Hepatocyte (in vitro differentiated cells): ENCODE measurements around the gene ATAD3C. TPM values are rescaled to one million over a fixed set of nuclear protein-coding genes. Genes with fewer than 3 reads are reported as not detected.
"Not testable (repeated sequence)": the region's sequence is repeated elsewhere in the genome, so short reads cannot be mapped to it uniquely, and the experiment has no call there.

Experiments
- DNase-seq: peaks from one replicate; pipeline ENCODE4 v3.0.0-alpha.2; 2016; ENCODE audit warnings: low spot score
- H2AFZ ChIP-seq: fragments of 200-600 bp; sonication (generic); 2 replicates; pipeline ENCODE4 v1.6.0; 2016; ENCODE audit warnings: antibody characterized with exemption, mild to moderate bottlenecking
- H3K27ac ChIP-seq: fragments of 200-600 bp; sonication (generic); 2 replicates; pipeline ENCODE4 v1.5.1; 2016; ENCODE audit warnings: mild to moderate bottlenecking
- H3K27me3 ChIP-seq: fragments of 200-600 bp; sonication (generic); 2 replicates; pipeline ENCODE4 v1.6.1; 2016
- H3K36me3 ChIP-seq: fragments of 200-600 bp; sonication (generic); replicated peaks from 2 replicates; pipeline ENCODE4 v1.5.1; 2016; ENCODE audit warnings: low read depth; ENCODE audit not compliant: insufficient read depth
- H3K4me1 ChIP-seq: fragments of 200-600 bp; sonication (generic); 2 replicates; pipeline ENCODE4 v1.5.1; 2016; ENCODE audit warnings: mild to moderate bottlenecking, moderate library complexity; ENCODE audit not compliant: insufficient read depth
- H3K4me2 ChIP-seq: fragments of 200-600 bp; sonication (generic); 2 replicates; pipeline ENCODE4 v1.6.0; 2016
- H3K4me3 ChIP-seq: fragments of 200-600 bp; sonication (generic); 2 replicates; pipeline ENCODE4 v1.5.1; 2016; ENCODE audit warnings: mild to moderate bottlenecking
- H3K79me2 ChIP-seq: fragments of 200-600 bp; sonication (generic); 2 replicates; pipeline ENCODE4 v1.6.0; 2017; ENCODE audit warnings: mild to moderate bottlenecking
- H3K9me2 ChIP-seq: fragments of 200-600 bp; sonication (generic); replicated peaks from 2 replicates; pipeline ENCODE4 v1.6.0; 2017; ENCODE audit warnings: mild to moderate bottlenecking; ENCODE audit not compliant: insufficient read depth
- H3K9me3 ChIP-seq: fragments of 200-600 bp; sonication (generic); 2 replicates; pipeline ENCODE4 v1.5.1; 2016; ENCODE audit warnings: low read depth, mild to moderate bottlenecking
- H4K20me1 ChIP-seq: fragments of 200-600 bp; sonication (generic); 2 replicates; pipeline ENCODE4 v1.6.0; 2016; ENCODE audit warnings: mild to moderate bottlenecking; ENCODE audit not compliant: insufficient read depth, poor library complexity, severe bottlenecking
- CTCF ChIP-seq: fragments of 200-600 bp; sonication (generic); IDR thresholded peaks from 2 replicates; pipeline ENCODE4 v1.5.1; 2016; ENCODE audit warnings: antibody characterized with exemption, mild to moderate bottlenecking; ENCODE audit not compliant: poor library complexity
- EZH2 ChIP-seq: fragments of 200-600 bp; sonication (generic); IDR thresholded peaks from 2 replicates; pipeline ENCODE4 v1.6.1; 2016; ENCODE audit warnings: antibody characterized with exemption, mild to moderate bottlenecking, borderline replicate concordance
- EZH2phosphoT487 ChIP-seq: fragments of 200-600 bp; sonication (generic); IDR thresholded peaks from one replicate; pipeline ENCODE4 v1.6.1; 2018; ENCODE audit warnings: antibody characterized with exemption, mild to moderate bottlenecking, low read depth, moderate library complexity; ENCODE audit not compliant: unreplicated experiment, severe bottlenecking
- WGBS: methylation state at CpG from one replicate; pipeline ENCODE4 v1.1.6; 2016; ENCODE audit warnings: low lambda C conversion rate; ENCODE audit errors: missing lambda C conversion rate; 5-methylcytosine and 5-hydroxymethylcytosine counted together
- polyA plus RNA-seq: library from polyadenylated mRNA; unstranded; fragments of >200 nt; fragmentation: Nextera tagmentation; extraction: Ambion mirVana; gene quantifications from 2 replicates; pipeline ENCODE4 v1.2.1, GENCODE V29; 2016
- total RNA-seq: library from RNA; depleted of rRNA; stranded (reverse); fragments of >200 nt; gene quantifications from 2 replicates; pipeline ENCODE4 v1.2.3, GENCODE V29; 2014

The ATAD3C gene
- total and polyA plus RNA-seq, 2 experiments from 2014 or later: 0.10 to 1.2 TPM

- WGBS: over 99% methylated on average over 10 of the region's 10 CpGs
- H3K27ac ChIP-seq: no peak overlapping the region
- H3K9me2 ChIP-seq: no peaks in the 10 kb centered on the region
- no peaks in the 10 kb centered on the region for H4K20me1 ChIP-seq
- H3K27me3 ChIP-seq: no peaks in the 10 kb centered on the region
- TF ChIP-seq EZH2 (no peak), CTCF (no peak), EZH2phosphoT487 (no peak)
- no peak overlapping the region for H3K4me3 ChIP-seq
- no peak for DNase-seq
- H2AFZ ChIP-seq: no peak overlapping the region
- no peaks in the 10 kb centered on the region for H3K79me2 ChIP-seq
- H3K4me2 ChIP-seq: no peak overlapping the region
- no peaks in the 10 kb centered on the region for H3K9me3 ChIP-seq
- H3K36me3 ChIP-seq: no peaks in the 10 kb centered on the region
- no peaks in the 10 kb centered on the region for H3K4me1 ChIP-seq
Observed at GRCh38 chr1:1491601-1492000, 42.1 kb downstream of the ATAD3C start.

GRCh38 chr1:1494311-1494710 is 44.8 kb downstream of the ATAD3C start:
- H2AFZ ChIP-seq, H4K20me1 ChIP-seq, H3K4me1 ChIP-seq, H3K27me3 ChIP-seq, H3K4me2 ChIP-seq, H3K36me3 ChIP-seq, H3K9me3 ChIP-seq, H3K4me3 ChIP-seq, H3K79me2 ChIP-seq, DNase-seq, H3K27ac ChIP-seq, H3K9me2 ChIP-seq: not testable (repeated sequence)
- WGBS: 93% methylated on average over 19 of the region's 22 CpGs

GRCh38 chr1:1495461-1495975 is 46.0 kb downstream of the ATAD3C start:
- not testable (repeated sequence) for H3K27me3 ChIP-seq, H2AFZ ChIP-seq, H4K20me1 ChIP-seq, H3K36me3 ChIP-seq, H3K27ac ChIP-seq, H3K79me2 ChIP-seq, H3K9me2 ChIP-seq, H3K4me3 ChIP-seq, H3K4me1 ChIP-seq, DNase-seq, H3K9me3 ChIP-seq, H3K4me2 ChIP-seq
- 93% methylated on average over 15 of the region's 18 CpGs for WGBS

GRCh38 chr1:1504777-1505365 is 55.4 kb downstream of the ATAD3C start:
- not testable (repeated sequence) for H3K4me3 ChIP-seq, H3K9me2 ChIP-seq, H3K79me2 ChIP-seq, H4K20me1 ChIP-seq, H3K36me3 ChIP-seq, H3K9me3 ChIP-seq, H3K4me1 ChIP-seq, H3K27me3 ChIP-seq
- WGBS: 21% methylated on average over 16 of the region's 16 CpGs
- peak overlapping the region; percentile 24 for H2AFZ ChIP-seq
- peak; percentile 72 for TF ChIP-seq CTCF
- peak overlapping the region; percentile 74 for H3K4me2 ChIP-seq
- peak; percentile 86 for DNase-seq
- H3K27ac ChIP-seq: peak overlapping the region; percentile 88
